ENCODE data around the gene SHC2. TPM values are rescaled to one million over a fixed set of nuclear protein-coding genes. Genes with fewer than 3 reads are reported as not detected.

The SHC2 gene
- total and polyA plus RNA-seq, 2 of the 13 experiments (the other 11 are each of a cell fraction or from before 2014, with no cell fraction given) = 9.0 to 18.3 TPM

- TF ChIP-seq ZNF687 (CRISPR knock-in tag; IDR thresholded peaks at IDR 0.05) (peak; percentile 51), CBFB (CRISPR knock-in tag; IDR thresholded peaks at IDR 0.05) (no peak), ZNF18 (CRISPR knock-in tag; IDR thresholded peaks at IDR 0.05; ENCODE audit: insufficient replicate concordance) (no peak), REST (IDR thresholded peaks at IDR 0.05; ENCODE audit: borderline replicate concordance in 1 of 2, low read depth in 1 of 2, low read length in 2 of 2) (no peak), ZMYM3 (CRISPR knock-in tag; IDR thresholded peaks at IDR 0.05) (no peak), SRSF9 (IDR thresholded peaks at IDR 0.05; ENCODE audit: borderline replicate concordance, insufficient read depth, low read depth, low read length, poor library complexity, severe bottlenecking) (no peak), ZNF577 (CRISPR knock-in tag; IDR thresholded peaks at IDR 0.05; ENCODE audit: borderline replicate concordance, low read depth) (no peak), PHB2 (IDR thresholded peaks at IDR 0.05; ENCODE audit: partially characterized antibody) (no peak), ZNF800 (CRISPR knock-in tag; IDR thresholded peaks at IDR 0.05) (no peak), TSC22D2 (CRISPR knock-in tag; IDR thresholded peaks at IDR 0.05; ENCODE audit: borderline replicate concordance) (no peak), ZC3H4 (CRISPR knock-in tag; IDR thresholded peaks at IDR 0.05; ENCODE audit: borderline replicate concordance) (no peak), AKAP8 (CRISPR knock-in tag; IDR thresholded peaks at IDR 0.05) (peak; percentile 62; the same call in 1 of the 2 replicates)
These were observed 46.7 kb upstream of the SHC2 start, which contains the start of gene TPGS1 (continued) for GRCh38 chr19:507286-508203.
